ENCODE measurements around the gene FAM168B.

Gene FAM168B

DNA sequence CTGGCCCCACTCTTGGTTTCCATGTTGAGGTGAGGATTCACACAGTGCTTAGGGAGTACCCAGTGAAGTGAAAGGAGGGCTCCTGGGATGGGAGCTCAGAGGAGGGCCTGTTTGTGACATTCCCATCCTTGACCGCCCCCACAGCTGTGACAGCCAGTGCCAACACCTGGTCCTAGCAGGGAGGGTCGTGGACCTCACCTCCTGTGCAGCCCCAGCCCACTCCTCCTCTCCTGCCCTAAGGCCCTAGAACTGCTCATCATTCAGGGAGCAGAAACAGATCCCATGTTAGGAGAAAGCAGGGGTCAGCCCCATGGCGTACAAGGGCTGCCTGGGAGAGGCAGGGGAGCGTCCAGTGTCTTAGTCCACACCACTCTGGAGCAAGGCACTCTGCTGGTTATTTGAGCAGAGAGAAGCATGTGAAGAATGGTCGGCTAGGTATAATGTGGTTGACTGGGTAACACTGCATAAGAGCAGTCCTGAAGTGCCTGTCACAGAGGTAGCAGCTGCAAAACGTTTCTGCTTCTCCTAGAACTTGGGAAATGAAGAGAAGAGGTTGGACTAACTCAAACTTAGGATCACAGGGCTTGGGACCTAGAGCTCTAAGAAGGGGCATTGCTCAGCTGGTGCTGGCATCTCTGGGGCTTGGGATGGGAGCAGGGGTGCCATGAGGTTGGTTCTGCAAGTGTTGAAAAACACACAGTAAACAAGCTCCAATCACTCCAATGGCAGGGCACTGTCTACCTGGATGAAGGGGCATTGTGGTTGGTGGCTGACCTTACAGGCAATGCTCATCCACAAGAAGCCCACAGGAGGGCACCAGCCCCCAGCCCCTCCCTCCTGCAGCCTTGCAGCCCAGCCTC, 55.6 kb downstream of the FAM168B start:
- TF ChIP-seq, protein P1, sequence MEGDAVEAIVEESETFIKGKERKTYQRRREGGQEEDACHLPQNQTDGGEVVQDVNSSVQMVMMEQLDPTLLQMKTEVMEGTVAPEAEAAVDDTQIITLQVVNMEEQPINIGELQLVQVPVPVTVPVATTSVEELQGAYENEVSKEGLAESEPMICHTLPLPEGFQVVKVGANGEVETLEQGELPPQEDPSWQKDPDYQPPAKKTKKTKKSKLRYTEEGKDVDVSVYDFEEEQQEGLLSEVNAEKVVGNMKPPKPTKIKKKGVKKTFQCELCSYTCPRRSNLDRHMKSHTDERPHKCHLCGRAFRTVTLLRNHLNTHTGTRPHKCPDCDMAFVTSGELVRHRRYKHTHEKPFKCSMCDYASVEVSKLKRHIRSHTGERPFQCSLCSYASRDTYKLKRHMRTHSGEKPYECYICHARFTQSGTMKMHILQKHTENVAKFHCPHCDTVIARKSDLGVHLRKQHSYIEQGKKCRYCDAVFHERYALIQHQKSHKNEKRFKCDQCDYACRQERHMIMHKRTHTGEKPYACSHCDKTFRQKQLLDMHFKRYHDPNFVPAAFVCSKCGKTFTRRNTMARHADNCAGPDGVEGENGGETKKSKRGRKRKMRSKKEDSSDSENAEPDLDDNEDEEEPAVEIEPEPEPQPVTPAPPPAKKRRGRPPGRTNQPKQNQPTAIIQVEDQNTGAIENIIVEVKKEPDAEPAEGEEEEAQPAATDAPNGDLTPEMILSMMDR (IDR thresholded peaks at IDR 0.05; ENCODE audit: low read length, missing control alignments), result no peak
- DNase-seq (ENCODE audit: low read depth), result no peak
- H3K4me3 ChIP-seq (replicated peaks; ENCODE audit: low read depth, low read length), result no peak overlapping the region

DNA sequence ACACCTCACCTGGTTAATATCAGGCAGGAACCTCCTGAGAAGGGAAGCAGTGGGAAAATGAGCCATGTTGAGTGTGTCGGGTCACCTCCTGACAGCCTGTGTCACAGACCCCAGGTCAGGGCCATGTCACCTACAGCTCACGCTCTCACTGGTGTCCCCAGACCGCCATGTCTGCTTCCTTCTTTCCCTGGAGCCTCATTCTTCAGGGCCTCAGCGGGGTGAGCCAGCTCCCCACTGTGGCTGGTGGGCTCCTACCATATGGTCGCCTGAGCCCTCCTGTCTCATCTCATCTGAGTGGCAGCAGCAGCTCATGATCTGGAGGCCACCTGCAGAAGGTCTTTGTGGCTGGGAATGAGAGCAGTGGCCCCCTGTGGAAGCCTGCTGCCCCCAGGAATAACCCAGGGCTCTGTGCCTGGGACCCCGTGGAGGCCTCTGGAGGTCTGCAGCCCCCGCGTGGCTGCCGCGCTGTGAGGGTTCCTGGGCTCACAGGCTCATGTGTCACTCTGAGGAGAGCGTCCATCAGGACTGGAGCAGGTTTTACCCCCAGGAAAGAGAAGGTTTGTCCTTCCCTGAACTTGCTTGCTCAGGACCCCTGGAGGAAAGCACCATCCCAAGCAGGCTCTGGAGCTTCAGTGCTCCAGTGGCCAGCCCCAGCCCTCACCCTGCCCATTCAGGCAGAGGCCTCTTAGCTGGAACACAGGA, 56.4 kb downstream of the FAM168B start:
- TF ChIP-seq, protein P1 (IDR thresholded peaks at IDR 0.05; ENCODE audit: low read length, missing control alignments), result no peak
- DNase-seq (ENCODE audit: low read depth), result no peak
- H3K4me3 ChIP-seq (replicated peaks; ENCODE audit: low read depth, low read length), result no peak overlapping the region

DNA sequence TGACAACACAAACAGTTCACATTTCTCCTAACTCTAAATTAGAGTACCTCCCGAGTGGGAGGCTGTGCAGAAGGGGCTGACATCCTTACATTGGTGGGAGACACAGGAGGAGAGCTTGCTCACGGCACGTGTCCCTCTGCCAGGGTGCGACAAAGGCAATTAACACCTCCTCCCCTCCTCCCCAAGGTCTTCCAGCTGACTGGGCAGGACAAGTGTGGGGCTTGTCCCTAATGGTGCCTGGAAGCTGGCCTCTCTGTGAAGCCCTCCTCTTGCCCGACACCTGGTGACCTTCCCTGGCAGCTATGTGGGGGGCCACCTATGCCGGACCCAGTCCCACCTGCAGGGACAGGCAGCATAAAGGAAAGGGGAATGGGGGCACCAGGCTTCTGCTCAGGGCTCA, 57.0 kb downstream of the FAM168B start:
- no peak for DNase-seq (ENCODE audit: low read depth)
- TF ChIP-seq, protein P1 (IDR thresholded peaks at IDR 0.05; ENCODE audit: low read length, missing control alignments), result no peak

DNA sequence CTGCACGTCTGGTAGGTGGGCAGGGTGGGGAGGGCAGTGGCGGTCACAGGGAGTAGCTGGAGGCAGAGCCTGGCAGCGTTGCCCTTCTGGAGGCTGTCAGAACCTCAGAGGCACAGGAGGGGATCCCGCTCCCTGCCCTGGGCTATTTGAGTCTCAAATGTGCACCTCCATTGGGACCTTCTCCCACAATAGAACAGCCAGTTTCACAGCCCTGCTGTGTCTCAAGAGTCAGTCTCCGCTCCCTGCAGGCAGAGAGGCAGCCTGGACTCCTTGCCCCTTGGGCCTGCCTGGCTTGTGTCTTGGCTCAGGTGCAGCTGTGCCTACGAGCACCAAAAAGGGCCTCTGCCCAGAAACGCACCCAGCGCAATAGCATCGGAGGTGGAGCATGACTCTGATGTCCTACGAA, 57.4 kb downstream of the FAM168B start:
- no peak for DNase-seq (ENCODE audit: low read depth)
- TF ChIP-seq, protein P1 (IDR thresholded peaks at IDR 0.05; ENCODE audit: low read length, missing control alignments), result no peak
- H3K4me3 ChIP-seq (replicated peaks; ENCODE audit: low read depth, low read length), result no peak overlapping the region

More for the DNA sequence above, 57.0 kb downstream of the FAM168B start:
- H3K4me3 ChIP-seq (replicated peaks; ENCODE audit: low read depth, low read length), result no peak overlapping the region

DNA sequence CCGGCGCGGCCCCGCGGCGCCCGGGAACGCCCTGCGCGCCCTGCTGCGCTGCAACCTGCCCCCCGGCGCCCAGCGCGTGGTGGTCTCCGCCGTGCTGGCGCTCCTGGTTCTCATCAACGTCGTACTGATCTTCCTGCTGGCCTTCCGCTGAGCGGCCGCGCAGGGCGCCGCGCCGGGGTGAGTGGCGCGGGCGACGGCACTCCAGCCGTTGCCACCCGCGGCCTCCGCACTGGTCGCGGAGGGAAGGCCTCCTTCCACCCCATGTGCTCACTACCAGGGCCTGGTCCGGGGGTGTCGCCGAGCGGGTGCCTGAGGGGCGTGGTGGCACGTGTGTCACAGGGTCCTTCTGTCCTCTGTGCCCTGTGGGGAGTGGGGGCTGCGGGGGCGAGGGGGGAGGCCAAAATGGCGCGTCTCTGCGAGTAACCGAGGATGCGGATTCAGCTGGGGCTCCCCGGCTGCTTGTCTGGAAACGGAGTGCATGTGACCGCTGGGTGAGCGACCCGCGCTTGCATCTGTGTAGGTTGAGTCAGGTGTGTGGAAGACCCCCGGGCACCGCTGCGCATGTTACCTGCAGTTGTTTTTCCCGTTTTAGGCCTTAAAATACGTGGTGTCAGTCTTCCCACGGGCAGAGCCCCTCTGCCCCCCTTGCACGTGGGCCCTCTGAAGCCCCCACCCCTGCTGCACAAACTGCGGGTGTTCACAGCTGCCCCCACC, 58.0 kb downstream of the FAM168B start:
- no peak overlapping the region for H3K4me3 ChIP-seq (replicated peaks; ENCODE audit: low read depth, low read length)
- TF ChIP-seq, protein P1 (IDR thresholded peaks at IDR 0.05; ENCODE audit: low read length, missing control alignments), result no peak
- no peak for DNase-seq (ENCODE audit: low read depth)

DNA sequence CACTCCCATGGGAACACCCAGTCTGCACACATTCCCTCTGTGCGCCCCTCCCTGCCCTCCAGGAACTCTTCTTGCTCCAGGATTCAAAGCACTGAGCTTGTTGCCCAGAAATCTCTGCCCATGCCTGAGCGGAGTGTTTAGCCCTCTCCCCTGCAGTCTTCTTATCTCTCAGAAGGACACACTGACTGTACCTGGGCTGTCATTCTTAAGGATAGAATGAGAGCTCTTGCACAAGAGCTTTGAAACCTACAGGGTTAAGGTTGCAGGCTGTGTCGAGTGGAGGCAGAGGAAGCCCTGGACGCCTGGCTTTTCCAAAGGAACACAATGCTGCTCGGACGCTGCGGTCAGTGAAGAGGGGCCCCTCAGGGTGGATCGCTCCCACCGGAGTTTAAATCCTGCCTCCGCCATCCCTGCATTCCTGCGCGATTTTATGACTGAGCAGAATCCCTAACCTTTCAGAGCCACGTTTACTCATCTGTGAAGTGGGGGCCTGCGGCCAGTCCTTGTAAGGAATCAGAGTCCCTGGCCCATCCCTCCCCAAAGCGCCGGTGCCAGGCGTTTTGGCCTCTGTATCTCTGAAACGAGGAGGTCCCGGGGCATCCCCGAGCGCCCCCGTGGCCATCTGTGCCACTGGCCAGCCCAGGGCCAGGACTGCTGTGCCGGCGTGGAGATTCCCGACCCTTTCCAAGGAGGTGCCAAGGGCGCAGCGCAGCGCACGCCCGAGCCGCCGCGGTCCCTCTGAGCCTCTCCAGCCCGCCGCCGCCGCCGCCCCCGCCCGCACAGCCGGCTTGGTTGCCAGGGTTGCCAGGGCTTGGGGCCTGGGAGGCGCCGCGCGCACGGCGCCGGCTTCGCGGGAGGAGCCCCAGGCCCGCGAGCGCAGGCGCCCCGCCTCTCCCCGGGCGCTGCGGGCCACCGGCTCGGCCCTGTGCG, 58.9 kb downstream of the FAM168B start:
- H3K4me3 ChIP-seq (replicated peaks; ENCODE audit: low read depth, low read length), result peak overlapping the region; percentile 24
- TF ChIP-seq, protein P1 (IDR thresholded peaks at IDR 0.05; ENCODE audit: low read length, missing control alignments), result no peak
- DNase-seq (ENCODE audit: low read depth), result no peak
